Activated naive CD4-positive, alpha-beta T cell treated with anti-CD3 and anti-CD28 coated beads, Interleukin-2, amount 50 U/mL, for 72 hours (primary cell): ENCODE measurements around the gene LBX1. TPM values are rescaled to one million over a fixed set of nuclear protein-coding genes. Genes with fewer than 3 reads are reported as not detected.
"Not testable (repeated sequence)": the region's sequence is repeated elsewhere in the genome, so short reads cannot be mapped to it uniquely, and the experiment has no call there.

Experiments
- ATAC-seq, 2 donors: fragments of 150-1000 bp; cut with Tn5 transposase; 2 replicates each; pipeline ENCODE4 v1.10.0; 2021; ENCODE audit warnings: mild to moderate bottlenecking in 2 of 2, moderate library complexity in 2 of 2
- DNase-seq, 2 donors: peaks; one replicate each; pipeline ENCODE4 v3.0.0; 2021 to 2022; ENCODE audit warnings: low spot score in 2 of 2
- H3K27ac Mint-ChIP-seq, 2 donors: one replicate each; pipeline ENCODE4 v1.8.0; 2022; ENCODE audit warnings: mild to moderate bottlenecking in 2 of 2, mixed read lengths in 2 of 2
- H3K36me3 Mint-ChIP-seq, 2 donors: one replicate each; pipeline ENCODE4 v1.8.0; 2022; ENCODE audit warnings: mixed read lengths in 2 of 2
- H3K9me3 Mint-ChIP-seq, 2 donors: one replicate each; pipeline ENCODE4 v1.8.0; 2022; ENCODE audit warnings: mixed read lengths in 2 of 2
- total RNA-seq, 2 donors: library from RNA; stranded (reverse); gene quantifications; one replicate each; pipeline ENCODE4 v1.2.3, GENCODE V29; 2022

Gene LBX1
- total RNA-seq, 2 donors from 2014 or later = not detected

- DNase-seq (no peak), ATAC-seq (no peak)
- H3K9me3 Mint-ChIP-seq = no peaks in the 10 kb centered on the region
- no peak overlapping the region for H3K27ac Mint-ChIP-seq
- H3K36me3 Mint-ChIP-seq = peaks cover 0 to 8% of the 10 kb centered on the region in 2 donors
These were observed 9.3 kb downstream of the LBX1 start for GRCh38 chr10:101219946-101220451.

GRCh38 chr10:101219139-101219945 lies 9.9 kb downstream of the LBX1 start:
- H3K27ac Mint-ChIP-seq = no peak overlapping the region
- DNase-seq (no peak), ATAC-seq (no peak)
- H3K36me3 Mint-ChIP-seq = peaks cover 0 to 5% of the 10 kb centered on the region in 2 donors
- no peaks in the 10 kb centered on the region for H3K9me3 Mint-ChIP-seq

- Mint-ChIP-seq H3K9me3 (no peaks in the 10 kb centered on the region), H3K27ac (peak overlapping the region in 1 of 2 donors; percentile 44), H3K36me3 (peaks cover 0 to 5% of the 10 kb centered on the region in 2 donors)
- no peak for DNase-seq
- no peak for ATAC-seq
These were observed 10.7 kb downstream of the LBX1 start for GRCh38 chr10:101218351-101219138.

- DNase-seq = no peak
- H3K27ac Mint-ChIP-seq = no peak overlapping the region
- H3K9me3 Mint-ChIP-seq = no peaks in the 10 kb centered on the region
These were observed 11.6 kb downstream of the LBX1 start for GRCh38 chr10:101217450-101218281.

GRCh38 chr10:101217044-101217425 lies 12.2 kb downstream of the LBX1 start:
- no peaks in the 10 kb centered on the region for H3K9me3 Mint-ChIP-seq
- ATAC-seq = no peak
- no peak for DNase-seq
- peaks cover 0 to 5% of the 10 kb centered on the region in 2 donors for H3K36me3 Mint-ChIP-seq
- no peak overlapping the region for H3K27ac Mint-ChIP-seq

More at GRCh38 chr10:101217450-101218281, 11.6 kb downstream of the LBX1 start:
- ATAC-seq = no peak
- H3K36me3 Mint-ChIP-seq = peaks cover 0 to 5% of the 10 kb centered on the region in 2 donors

- peak overlapping the region in 1 of 2 donors; percentile 79 for H3K27ac Mint-ChIP-seq
- DNase-seq = no peak
These were observed 12.8 kb downstream of the LBX1 start for GRCh38 chr10:101216207-101217043.

GRCh38 chr10:101215397-101216206 lies 13.7 kb downstream of the LBX1 start:
- Mint-ChIP-seq H3K9me3 (no peaks in the 10 kb centered on the region), H3K36me3 (peaks cover 0 to 5% of the 10 kb centered on the region in 2 donors), H3K27ac (no peak overlapping the region)
- DNase-seq (no peak), ATAC-seq (no peak)

More at GRCh38 chr10:101216207-101217043, 12.8 kb downstream of the LBX1 start:
- no peaks in the 10 kb centered on the region for H3K9me3 Mint-ChIP-seq
- no peak for ATAC-seq
- peaks cover 0 to 5% of the 10 kb centered on the region in 2 donors for H3K36me3 Mint-ChIP-seq

- ATAC-seq = peak; percentile 83 to 90
- Mint-ChIP-seq H3K9me3 (no peaks in the 10 kb centered on the region), H3K27ac (no peak overlapping the region), H3K36me3 (peaks cover 0 to 5% of the 10 kb centered on the region in 2 donors)
- peak; percentile 66 to 86 for DNase-seq
These were observed 14.5 kb downstream of the LBX1 start for GRCh38 chr10:101214446-101215396.

- DNase-seq (no peak), ATAC-seq (no peak)
- Mint-ChIP-seq H3K27ac (no peak overlapping the region), H3K36me3 (no peaks in the 10 kb centered on the region), H3K9me3 (no peaks in the 10 kb centered on the region)
These were observed 20.7 kb downstream of the LBX1 start for GRCh38 chr10:101208543-101208942.

GRCh38 chr10:101207026-101207425 lies 22.2 kb downstream of the LBX1 start:
- Mint-ChIP-seq H3K27ac (no peak overlapping the region), H3K9me3 (no peaks in the 10 kb centered on the region), H3K36me3 (no peaks in the 10 kb centered on the region)
- ATAC-seq (no peak), DNase-seq (no peak)

- not testable (repeated sequence) for ATAC-seq
These were observed 26.6 kb downstream of the LBX1 start for GRCh38 chr10:101202667-101203066.

GRCh38 chr10:101198326-101198977 lies 30.8 kb downstream of the LBX1 start:
- not testable (repeated sequence) for ATAC-seq, H3K9me3 Mint-ChIP-seq, H3K36me3 Mint-ChIP-seq, DNase-seq, H3K27ac Mint-ChIP-seq

More at GRCh38 chr10:101202667-101203066, 26.6 kb downstream of the LBX1 start:
- not testable (repeated sequence) for H3K9me3 Mint-ChIP-seq, DNase-seq, H3K27ac Mint-ChIP-seq, H3K36me3 Mint-ChIP-seq

GRCh38 chr10:101195921-101196320 lies 33.3 kb downstream of the LBX1 start:
- H3K9me3 Mint-ChIP-seq = no peaks in the 10 kb centered on the region
- DNase-seq (no peak), ATAC-seq (no peak)
- H3K27ac Mint-ChIP-seq = no peak overlapping the region
- H3K36me3 Mint-ChIP-seq = no peaks in the 10 kb centered on the region
